T-helper 2 cell treated with Interferon-gamma antibody and Interleukin-4, amounts not matched to agents 5 μg/mL and 100 μg/mL, for 36 hours (primary cell): ENCODE data around the gene RNF17.

Experiments used
- DNase-seq: peaks from one replicate; pipeline ENCODE4 v3.0.0; 2021; ENCODE audit warnings: low spot score
- H3K27ac Mint-ChIP-seq: one replicate; pipeline ENCODE4 v1.8.0; 2021; ENCODE audit warnings: mild to moderate bottlenecking, mixed read lengths
- H3K27me3 Mint-ChIP-seq: one replicate; pipeline ENCODE4 v1.8.0; 2021; ENCODE audit warnings: low read depth, mixed read lengths
- H3K36me3 Mint-ChIP-seq: one replicate; pipeline ENCODE4 v1.8.0; 2021; ENCODE audit warnings: low read depth, mixed read lengths
- H3K4me1 Mint-ChIP-seq: one replicate; pipeline ENCODE4 v1.8.0; 2021; ENCODE audit warnings: low read depth, mixed read lengths
- H3K4me3 Mint-ChIP-seq: one replicate; pipeline ENCODE4 v1.8.0; 2022; ENCODE audit warnings: mild to moderate bottlenecking, moderate library complexity, mixed read lengths
- H3K9me3 Mint-ChIP-seq: one replicate; pipeline ENCODE4 v1.8.0; 2021; ENCODE audit warnings: mixed read lengths

Gene RNF17

DNA sequence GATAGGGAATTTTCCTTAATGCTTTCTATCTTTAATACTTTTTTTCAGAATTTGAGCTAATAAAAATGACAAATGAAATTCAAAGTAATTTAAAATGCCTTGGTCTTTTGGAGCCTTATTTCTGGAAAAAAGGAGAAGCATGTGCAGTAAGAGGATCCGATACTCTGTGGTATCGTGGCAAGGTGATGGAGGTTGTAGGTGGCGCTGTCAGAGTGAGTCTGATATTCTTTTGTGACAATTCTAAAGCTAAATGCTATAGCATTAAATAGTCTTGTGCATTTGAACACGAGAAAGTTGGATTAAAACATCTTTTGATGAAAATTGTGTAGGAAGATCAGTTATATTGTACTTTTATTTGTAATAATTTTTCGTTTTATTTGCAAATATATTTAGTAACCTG is 95.0 kb downstream of the RNF17 start:
- no peak overlapping the region for H3K4me3 Mint-ChIP-seq
- H3K4me1 Mint-ChIP-seq, result no peaks in the 10 kb centered on the region
- no peaks in the 10 kb centered on the region for H3K36me3 Mint-ChIP-seq
- H3K9me3 Mint-ChIP-seq, result no peaks in the 10 kb centered on the region
- H3K27me3 Mint-ChIP-seq, result peaks cover 22% of the 10 kb centered on the region
- DNase-seq, result no peak
- no peak overlapping the region for H3K27ac Mint-ChIP-seq

DNA sequence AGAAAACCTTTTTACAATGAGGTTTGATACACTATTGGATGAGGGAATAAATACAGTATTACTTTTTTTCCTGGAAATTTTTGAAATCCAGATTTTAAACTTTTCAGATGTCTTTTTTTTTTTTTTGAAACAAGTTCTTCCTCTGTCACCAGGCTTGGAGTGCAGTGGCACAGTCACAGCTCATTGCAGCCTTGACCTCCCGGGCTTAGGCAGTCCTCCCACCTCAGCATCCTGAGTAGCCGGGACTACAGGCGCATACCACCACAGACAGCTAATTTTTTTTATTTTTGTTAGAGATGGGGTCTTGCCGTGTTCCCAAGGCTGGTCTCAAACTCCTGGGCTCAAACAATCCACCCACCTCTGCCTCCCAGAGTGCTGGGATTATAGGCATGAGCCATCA is 96.8 kb downstream of the RNF17 start:
- H3K36me3 Mint-ChIP-seq, result no peaks in the 10 kb centered on the region
- no peak overlapping the region for H3K27ac Mint-ChIP-seq
- H3K27me3 Mint-ChIP-seq, result peaks cover 27% of the 10 kb centered on the region
- H3K4me1 Mint-ChIP-seq, result no peaks in the 10 kb centered on the region
- DNase-seq, result no peak
- no peak overlapping the region for H3K4me3 Mint-ChIP-seq
- H3K9me3 Mint-ChIP-seq, result no peaks in the 10 kb centered on the region

DNA sequence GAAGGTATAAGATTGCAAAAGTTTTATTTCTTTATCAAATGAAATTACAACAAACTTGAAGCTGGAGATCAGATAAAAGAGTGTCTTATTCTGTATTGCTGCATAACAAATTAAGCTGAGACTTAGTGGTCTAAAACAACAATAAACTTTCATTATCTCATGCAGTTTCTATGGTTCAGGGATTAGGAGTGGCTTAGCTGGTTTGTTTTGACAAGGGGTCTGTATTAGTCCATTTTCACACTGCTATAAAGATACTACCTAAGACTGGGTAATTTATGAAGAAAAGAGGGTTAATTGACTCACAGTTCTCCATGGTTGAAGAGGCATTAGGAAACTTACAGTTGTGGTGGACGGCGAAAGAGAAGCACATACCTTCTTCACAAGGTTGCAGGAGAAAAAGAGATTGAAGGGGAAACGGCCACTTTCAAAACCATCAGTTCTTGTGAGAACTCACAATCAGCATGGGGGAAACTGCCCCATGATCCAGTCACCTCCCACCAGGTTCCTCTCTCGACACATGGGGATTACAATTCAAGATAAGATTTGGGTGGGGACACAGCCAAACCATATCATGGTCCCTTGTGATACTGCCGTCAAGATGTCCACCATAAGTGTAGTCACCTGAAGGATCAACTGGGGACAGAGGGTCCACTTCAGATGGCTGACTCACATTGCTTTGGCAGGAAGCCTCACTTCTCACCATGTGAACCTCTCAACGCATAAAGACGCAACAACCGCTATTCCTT is 97.8 kb downstream of the RNF17 start:
- Mint-ChIP-seq H3K4me3 (no peak overlapping the region), H3K36me3 (no peaks in the 10 kb centered on the region), H3K4me1 (no peaks in the 10 kb centered on the region), H3K27me3 (peaks cover 33% of the 10 kb centered on the region), H3K27ac (no peak overlapping the region), H3K9me3 (no peaks in the 10 kb centered on the region)
- no peak for DNase-seq

DNA sequence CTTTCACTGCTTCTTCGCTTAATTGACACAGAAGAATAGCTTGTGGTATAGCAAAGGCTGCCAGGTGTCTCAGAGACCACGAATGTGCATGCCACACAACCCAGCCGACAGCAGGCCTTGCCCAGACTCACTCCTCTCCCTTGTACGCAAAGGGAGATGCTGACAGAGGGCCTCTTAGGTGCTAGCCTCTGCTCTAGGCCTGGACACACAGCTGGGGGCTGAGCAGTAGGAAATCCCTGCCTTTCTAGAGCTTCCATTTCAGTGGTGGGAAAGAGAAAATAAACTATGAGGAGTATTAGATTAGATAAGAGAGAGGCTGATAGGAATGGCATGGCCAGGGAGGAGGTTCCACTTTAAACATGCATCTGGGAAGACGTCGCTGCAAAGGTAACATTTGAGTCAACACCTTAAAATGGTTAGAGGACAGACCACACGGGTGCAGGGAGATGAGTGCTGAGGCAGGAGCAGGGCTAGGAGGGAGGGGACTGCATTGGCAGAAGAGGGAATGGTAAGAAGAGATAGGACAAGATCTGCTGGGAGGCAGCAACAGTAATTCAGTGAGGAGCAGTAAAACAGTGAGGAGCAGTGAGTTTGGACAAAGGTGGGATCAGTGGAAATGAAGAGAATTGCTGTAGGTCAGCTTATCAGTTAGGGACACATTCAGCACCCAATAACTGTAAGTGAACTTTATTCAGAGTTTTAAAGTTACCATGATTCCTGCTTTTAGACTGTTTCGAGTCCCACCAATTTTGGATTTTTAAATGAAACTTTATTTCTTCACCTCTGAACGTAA is 100.0 kb downstream of the RNF17 start:
- DNase-seq, result no peak
- Mint-ChIP-seq H3K9me3 (no peaks in the 10 kb centered on the region), H3K27me3 (peaks cover 41% of the 10 kb centered on the region), H3K4me3 (no peak overlapping the region), H3K27ac (no peak overlapping the region), H3K36me3 (no peaks in the 10 kb centered on the region), H3K4me1 (no peaks in the 10 kb centered on the region)

DNA sequence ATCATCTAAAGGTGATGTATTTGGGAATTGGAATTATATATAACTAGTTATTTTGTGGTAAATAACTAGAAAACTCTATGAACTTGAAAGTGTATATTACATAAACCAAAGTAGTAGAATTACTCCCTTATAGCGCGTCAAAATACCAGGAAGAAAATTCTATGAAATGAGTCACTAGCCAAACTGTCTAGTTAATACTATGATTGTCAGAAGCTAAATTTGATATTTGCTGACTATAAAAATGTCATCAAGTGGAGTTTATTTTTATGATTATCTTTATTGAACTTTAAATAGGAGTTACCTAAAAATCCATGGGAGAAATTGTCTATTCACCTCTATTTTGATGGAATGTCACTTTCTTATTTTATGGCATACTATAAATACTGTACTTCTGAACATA is 100.6 kb downstream of the RNF17 start:
- no peak overlapping the region for H3K4me3 Mint-ChIP-seq
- H3K4me1 Mint-ChIP-seq, result peaks cover 2% of the 10 kb centered on the region
- peaks cover 41% of the 10 kb centered on the region for H3K27me3 Mint-ChIP-seq
- no peak overlapping the region for H3K27ac Mint-ChIP-seq
- H3K36me3 Mint-ChIP-seq, result no peaks in the 10 kb centered on the region
- DNase-seq, result no peak
- no peaks in the 10 kb centered on the region for H3K9me3 Mint-ChIP-seq

DNA sequence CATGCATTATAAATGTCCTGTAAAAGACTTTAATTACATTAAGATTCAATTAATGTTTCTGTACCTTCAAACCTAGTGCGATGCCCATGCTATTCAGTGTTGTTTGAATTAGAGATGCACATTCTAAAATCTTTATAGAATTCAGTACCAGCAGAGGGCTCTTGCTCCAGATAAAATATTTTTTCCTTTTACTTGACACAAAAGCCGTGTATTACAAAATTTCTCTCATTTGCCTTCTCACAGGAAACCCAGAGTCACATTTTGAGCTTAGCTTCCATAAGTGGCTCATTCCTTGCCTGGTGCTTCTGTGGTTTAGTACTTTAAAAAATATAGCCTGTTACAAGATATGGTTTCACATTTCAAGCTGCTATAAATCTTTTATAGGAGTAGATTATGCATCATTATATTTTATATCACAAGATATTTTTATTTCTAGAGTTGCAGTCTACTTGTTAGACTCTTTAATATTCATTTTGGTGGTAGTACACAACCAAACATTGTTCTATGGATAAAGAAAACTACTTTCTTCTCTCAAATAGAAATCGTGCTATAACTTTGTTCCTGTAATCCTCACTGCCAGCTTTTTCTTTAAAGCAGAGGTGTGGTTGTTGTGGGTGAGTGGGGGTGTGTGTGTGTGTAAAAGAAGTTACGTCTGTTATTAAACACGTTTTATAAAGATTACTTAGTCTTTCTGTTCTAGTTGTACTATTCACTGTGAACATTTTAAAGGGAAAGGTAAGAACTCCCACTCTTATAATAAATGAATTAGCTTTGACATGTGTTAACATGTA is 101.4 kb downstream of the RNF17 start:
- Mint-ChIP-seq H3K4me3 (no peak overlapping the region), H3K27me3 (peaks cover 41% of the 10 kb centered on the region), H3K4me1 (peaks cover 2% of the 10 kb centered on the region), H3K27ac (no peak overlapping the region), H3K36me3 (no peaks in the 10 kb centered on the region), H3K9me3 (no peaks in the 10 kb centered on the region)
- no peak for DNase-seq

DNA sequence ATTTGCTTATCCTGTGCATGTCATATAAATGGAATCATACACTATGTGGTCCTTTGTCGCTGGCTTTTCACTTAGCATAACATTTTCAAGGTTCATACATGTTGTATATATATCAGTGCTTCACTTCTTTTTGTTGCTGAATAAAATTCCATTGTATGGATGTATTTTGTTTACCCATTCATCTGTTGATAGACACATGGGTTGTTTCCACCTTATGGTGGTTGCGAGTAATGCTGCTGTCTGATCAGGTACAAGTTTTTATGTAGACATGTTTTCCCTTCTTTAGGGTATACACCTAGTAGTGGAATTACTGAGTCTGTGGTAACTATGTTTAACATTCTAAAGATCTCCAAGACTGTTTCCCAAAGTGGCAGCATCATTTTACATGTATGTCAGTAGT is 102.5 kb downstream of the RNF17 start:
- Mint-ChIP-seq H3K4me3 (no peak overlapping the region), H3K36me3 (no peaks in the 10 kb centered on the region), H3K27ac (no peak overlapping the region), H3K9me3 (no peaks in the 10 kb centered on the region), H3K27me3 (peaks cover 41% of the 10 kb centered on the region), H3K4me1 (peaks cover 2% of the 10 kb centered on the region)
- DNase-seq, result no peak

DNA sequence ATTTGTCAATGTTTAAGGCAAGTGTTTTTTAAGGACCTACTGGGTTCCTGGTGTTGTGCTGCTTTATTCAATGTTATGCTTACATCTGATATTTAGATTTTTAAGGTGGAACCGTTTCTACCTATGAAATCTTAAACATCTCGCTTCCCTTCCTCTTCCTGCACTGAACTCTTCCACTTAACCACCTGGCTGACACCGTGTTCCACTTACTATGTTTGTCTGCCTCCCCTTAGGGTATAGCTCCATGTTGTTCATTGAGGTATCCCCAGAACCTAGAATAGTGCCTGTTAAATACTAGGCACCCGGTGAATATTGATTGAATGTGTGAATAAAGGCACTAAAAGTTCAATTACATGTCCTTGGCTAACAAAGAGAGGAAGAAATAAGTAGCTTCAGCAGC is 104.9 kb downstream of the RNF17 start:
- H3K27ac Mint-ChIP-seq, result no peak overlapping the region
- H3K4me3 Mint-ChIP-seq, result no peak overlapping the region
- H3K4me1 Mint-ChIP-seq, result peaks cover 2% of the 10 kb centered on the region
- DNase-seq, result no peak
- peaks cover 36% of the 10 kb centered on the region for H3K27me3 Mint-ChIP-seq
- H3K36me3 Mint-ChIP-seq, result no peaks in the 10 kb centered on the region
- H3K9me3 Mint-ChIP-seq, result no peaks in the 10 kb centered on the region

DNA sequence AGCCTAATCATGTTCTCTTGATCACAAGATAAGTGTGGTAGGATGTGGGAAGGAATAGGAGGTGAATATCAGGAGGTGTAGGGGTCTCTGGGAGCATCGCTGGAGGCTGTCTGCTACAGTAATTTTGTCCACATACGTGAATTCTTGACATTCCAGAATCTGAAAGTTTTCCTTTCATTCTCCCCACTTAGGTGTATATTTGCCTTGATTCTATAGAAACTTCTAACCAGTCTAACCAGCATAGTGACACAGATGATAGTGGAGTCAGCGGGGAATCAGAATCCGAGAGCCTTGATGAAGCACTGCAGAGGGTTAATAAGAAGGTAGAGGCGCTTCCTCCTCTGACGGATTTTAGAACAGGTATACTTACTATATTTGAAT is 106.4 kb downstream of the RNF17 start:
- Mint-ChIP-seq H3K4me3 (no peak overlapping the region), H3K27ac (no peak overlapping the region), H3K9me3 (no peaks in the 10 kb centered on the region), H3K4me1 (peaks cover 2% of the 10 kb centered on the region), H3K36me3 (no peaks in the 10 kb centered on the region), H3K27me3 (peaks cover 35% of the 10 kb centered on the region)
- DNase-seq, result no peak

DNA sequence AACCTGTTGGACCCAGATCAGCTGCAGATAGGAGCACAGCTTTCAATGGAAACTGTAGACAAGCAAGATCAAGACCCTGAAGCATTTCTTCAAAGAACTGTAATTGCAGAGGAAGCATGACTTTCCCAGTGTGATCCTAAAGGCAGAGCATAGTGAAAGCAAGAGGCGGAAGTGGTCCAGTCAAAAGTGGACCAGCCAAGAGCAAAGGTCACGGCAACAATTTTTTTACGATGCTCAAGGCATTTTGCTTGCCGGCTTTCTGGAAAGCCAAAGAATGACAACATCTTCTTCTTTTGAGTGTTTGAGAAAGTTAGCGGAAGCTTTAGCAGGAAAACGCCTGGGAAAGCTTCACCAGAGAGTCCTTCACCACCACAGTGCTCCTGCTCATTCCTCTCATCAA is 111.6 kb downstream of the RNF17 start:
- Mint-ChIP-seq H3K36me3 (no peaks in the 10 kb centered on the region), H3K27ac (no peak overlapping the region), H3K4me1 (no peaks in the 10 kb centered on the region), H3K4me3 (no peak overlapping the region), H3K27me3 (peaks cover 11% of the 10 kb centered on the region), H3K9me3 (no peaks in the 10 kb centered on the region)
- no peak for DNase-seq

DNA sequence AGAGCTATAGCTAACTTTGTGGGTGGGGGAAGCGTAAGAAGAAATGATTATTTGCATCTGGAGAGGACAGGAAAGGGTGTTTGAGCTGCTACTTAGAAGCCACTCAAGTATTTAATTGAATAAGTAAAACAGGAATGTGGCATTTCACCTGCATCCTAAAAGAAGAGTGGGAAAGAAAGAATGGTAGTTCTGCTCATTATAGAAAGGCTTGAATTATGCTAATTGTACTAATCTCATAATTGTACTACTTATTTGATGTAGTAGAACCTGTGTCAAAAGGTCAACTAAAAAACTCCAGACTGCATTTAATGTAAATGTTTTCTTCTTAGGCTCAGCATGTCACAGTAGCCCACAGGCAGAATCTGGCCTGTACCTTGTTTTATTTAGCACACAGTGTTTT is 113.6 kb downstream of the RNF17 start:
- Mint-ChIP-seq H3K27ac (no peak overlapping the region), H3K4me1 (no peaks in the 10 kb centered on the region)

DNA sequence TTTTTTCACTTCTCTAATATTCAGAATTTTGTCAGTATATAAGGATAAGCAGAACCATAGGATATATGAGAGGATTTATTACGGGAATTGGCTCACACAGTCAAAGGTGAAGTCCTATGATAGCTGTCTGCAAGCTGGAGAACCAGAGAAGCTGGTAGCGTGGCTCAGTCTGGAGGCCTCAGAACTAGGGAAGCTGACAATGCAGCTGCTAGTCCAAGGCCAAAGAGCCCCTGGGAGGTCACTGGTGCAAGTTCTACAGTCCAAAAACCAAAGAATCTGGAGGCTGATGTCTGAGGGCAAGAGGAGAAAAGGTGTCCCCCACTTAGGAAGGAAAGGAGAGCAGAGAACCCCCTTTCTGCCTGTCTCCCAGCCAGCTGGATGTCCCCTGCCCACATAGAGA is 114.4 kb downstream of the RNF17 start:
- H3K36me3 Mint-ChIP-seq, result no peaks in the 10 kb centered on the region
- no peaks in the 10 kb centered on the region for H3K9me3 Mint-ChIP-seq
- H3K27ac Mint-ChIP-seq, result no peak overlapping the region
- peaks cover 9% of the 10 kb centered on the region for H3K27me3 Mint-ChIP-seq
- DNase-seq, result no peak
- H3K4me3 Mint-ChIP-seq, result no peak overlapping the region
- no peaks in the 10 kb centered on the region for H3K4me1 Mint-ChIP-seq

More for the DNA sequence above, 113.6 kb downstream of the RNF17 start:
- Mint-ChIP-seq H3K4me3 (no peak overlapping the region), H3K9me3 (no peaks in the 10 kb centered on the region), H3K36me3 (no peaks in the 10 kb centered on the region), H3K27me3 (peaks cover 9% of the 10 kb centered on the region)
- no peak for DNase-seq

DNA sequence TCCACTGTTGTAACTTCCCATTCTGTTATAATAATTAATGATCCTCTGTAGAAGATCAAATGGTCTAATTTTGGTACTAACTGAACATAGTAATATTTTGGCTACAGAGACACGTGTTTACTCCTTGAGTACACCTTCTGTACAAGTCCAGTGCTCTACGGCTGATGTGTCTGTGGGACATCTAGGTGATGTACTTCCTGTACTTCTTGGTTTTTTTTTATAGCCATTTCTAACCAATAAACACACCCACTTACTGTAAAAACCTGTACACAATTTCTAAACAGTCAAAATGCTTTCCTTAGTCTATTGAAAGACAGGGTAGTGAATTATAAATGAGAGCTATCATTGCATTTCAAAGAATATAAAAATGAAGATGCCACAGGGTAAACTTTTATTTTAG is 118.7 kb downstream of the RNF17 start:
- Mint-ChIP-seq H3K4me1 (no peaks in the 10 kb centered on the region), H3K4me3 (no peak overlapping the region), H3K27ac (no peak overlapping the region), H3K36me3 (peaks cover 10% of the 10 kb centered on the region), H3K9me3 (no peaks in the 10 kb centered on the region), H3K27me3 (no peaks in the 10 kb centered on the region)
- no peak for DNase-seq

DNA sequence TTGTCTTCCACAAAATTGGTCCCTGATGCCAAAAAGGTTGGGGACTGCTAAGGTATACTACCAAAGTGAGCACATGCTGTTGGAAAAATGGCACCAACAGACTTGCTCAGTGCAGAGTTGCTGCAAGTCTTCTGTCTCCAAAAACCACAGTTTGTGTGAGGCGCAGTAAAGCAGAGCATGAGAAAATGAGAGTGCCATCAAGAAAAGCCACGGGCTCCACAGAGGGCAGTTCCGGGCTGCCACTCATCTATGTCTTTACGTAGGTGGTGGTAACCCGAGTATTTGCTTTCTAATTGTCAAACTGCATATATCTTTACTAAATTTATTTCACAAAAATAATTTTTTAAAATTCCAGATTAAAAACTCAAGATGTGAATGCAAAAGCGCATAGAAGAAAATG is 123.8 kb downstream of the RNF17 start:
- Mint-ChIP-seq H3K27me3 (no peaks in the 10 kb centered on the region), H3K9me3 (no peaks in the 10 kb centered on the region), H3K36me3 (peaks cover 30% of the 10 kb centered on the region), H3K4me1 (no peaks in the 10 kb centered on the region), H3K27ac (no peak overlapping the region), H3K4me3 (no peak overlapping the region)
- no peak for DNase-seq
